Effector memory CD8-positive, alpha-beta T cell (primary cell): Measurements from ENCODE around the gene COPS9.

ENCODE experiments used
- ATAC-seq: fragments of 150-1000 bp; cut with Tn5 transposase; replicated peaks from 2 replicates; pipeline ENCODE4 v1.10.0; 2021; ENCODE audit warnings: mild to moderate bottlenecking, moderate library complexity
- DNase-seq, 3 experiments: peaks; one replicate each; pipeline ENCODE4 v3.0.0; 2021
- H3K27ac Mint-ChIP-seq, 2 donors: one replicate each; pipeline ENCODE4 v1.8.0; 2022; ENCODE audit warnings: mild to moderate bottlenecking in 2 of 2, mixed read lengths in 2 of 2, moderate library complexity in 2 of 2
- H3K27me3 Mint-ChIP-seq, 2 donors: one replicate each; pipeline ENCODE4 v1.8.0; 2022; ENCODE audit warnings: mixed read lengths in 2 of 2
- H3K36me3 Mint-ChIP-seq: one replicate; pipeline ENCODE4 v1.8.0; 2022; ENCODE audit warnings: mild to moderate bottlenecking, moderate library complexity, mixed read lengths; ENCODE audit not compliant: insufficient read depth
- H3K4me1 Mint-ChIP-seq, 2 donors: one replicate each; pipeline ENCODE4 v1.8.0; 2022; ENCODE audit warnings: low read depth in 2 of 2, mixed read lengths in 2 of 2
- H3K4me3 Mint-ChIP-seq, 2 donors: one replicate each; pipeline ENCODE4 v1.8.0; 2022; ENCODE audit warnings: mild to moderate bottlenecking in 2 of 2, mixed read lengths in 2 of 2, moderate library complexity in 2 of 2
- H3K9me3 Mint-ChIP-seq, 2 donors: one replicate each; pipeline ENCODE4 v1.8.0; 2022; ENCODE audit warnings: mixed read lengths in 2 of 2

The COPS9 gene

DNA sequence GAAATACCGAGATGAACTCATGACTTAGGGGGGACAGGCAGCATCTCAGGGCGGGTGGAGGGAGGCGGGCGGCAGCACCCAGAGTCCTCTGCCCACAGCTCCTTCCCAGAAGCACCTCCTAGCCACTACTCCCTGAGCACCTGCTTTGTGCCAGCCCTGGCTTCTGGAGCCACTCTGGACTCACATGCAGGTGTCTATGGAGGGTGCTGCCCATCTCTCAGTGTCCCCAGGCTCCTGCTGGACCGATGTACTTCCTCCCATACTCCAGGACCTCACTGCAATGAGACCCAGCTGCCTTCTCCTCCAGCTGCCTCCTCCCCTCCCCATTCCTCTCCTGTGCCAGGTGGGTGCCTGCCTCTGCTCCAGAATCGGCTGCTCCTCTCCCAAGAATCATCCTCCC lies 26.4 kb upstream of the COPS9 start:
- Mint-ChIP-seq H3K9me3 (no peaks in the 10 kb centered on the region), H3K27ac (no peak overlapping the region), H3K4me3 (no peak overlapping the region), H3K4me1 (no peaks in the 10 kb centered on the region), H3K27me3 (peaks cover 21 to 49% of the 10 kb centered on the region in 2 donors), H3K36me3 (peaks cover 3% of the 10 kb centered on the region)
- no peak for DNase-seq
- no peak for ATAC-seq

DNA sequence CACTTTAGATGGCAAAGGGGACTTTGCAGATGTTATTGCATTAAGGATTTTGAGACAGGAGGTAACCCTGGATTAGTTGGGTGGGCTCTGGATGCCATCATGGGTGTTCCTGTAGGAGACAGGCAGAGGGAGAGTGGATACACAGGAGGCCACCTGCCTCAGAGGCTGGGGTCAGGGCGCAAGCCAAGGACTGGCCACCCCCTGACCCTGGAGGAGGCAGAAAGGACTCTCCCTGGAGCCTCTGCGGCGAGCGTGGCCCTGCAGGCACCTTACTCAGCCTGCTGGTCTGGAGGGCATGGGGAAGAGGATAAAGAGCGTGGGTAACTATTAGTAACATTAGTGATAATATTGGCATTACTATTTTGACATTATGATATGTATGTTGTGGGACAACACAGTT lies 25.9 kb upstream of the COPS9 start:
- Mint-ChIP-seq H3K27ac (peak overlapping the region in 1 of 2 donors; percentile 7), H3K4me3 (no peak overlapping the region), H3K27me3 (peaks cover 21 to 44% of the 10 kb centered on the region in 2 donors)

DNA sequence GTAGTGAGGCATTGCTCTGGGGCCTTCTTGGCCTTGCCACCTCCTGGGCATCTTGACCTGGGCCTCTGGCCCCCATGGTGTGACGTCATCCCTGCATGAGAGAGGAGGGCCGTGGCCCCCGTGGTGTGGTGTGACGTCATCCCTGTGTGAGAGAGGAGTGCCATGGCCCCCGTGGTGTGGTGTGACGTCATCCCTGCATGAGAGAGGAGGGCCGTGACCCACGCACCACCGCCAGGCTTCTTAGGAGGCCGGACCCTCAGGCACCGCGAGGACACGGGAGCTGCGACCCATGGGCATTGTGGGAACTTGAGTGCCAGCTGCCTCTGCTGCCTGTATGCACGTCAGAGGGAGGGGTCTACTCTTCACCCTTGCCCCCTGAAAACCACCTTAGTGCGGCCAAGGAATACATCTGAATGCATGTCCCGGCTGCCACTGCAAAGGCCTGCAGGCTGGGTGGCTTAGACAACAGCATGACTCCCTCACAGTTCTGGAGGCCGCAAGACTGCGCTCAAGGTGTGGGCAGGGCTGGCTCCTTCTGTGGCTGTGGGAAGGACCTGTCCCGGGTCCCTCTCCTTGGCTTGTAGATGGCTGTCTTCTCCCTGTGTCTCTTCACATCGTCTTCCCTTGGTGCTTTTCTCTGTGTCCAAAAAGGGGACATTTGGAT lies 25.1 kb upstream of the COPS9 start:
- Mint-ChIP-seq H3K4me3 (no peak overlapping the region), H3K36me3 (peaks cover 3% of the 10 kb centered on the region), H3K27ac (no peak overlapping the region), H3K4me1 (no peaks in the 10 kb centered on the region), H3K27me3 (peaks cover 16 to 39% of the 10 kb centered on the region in 2 donors), H3K9me3 (no peaks in the 10 kb centered on the region)
- no peak for DNase-seq
- no peak for ATAC-seq

More for the DNA sequence above, 25.9 kb upstream of the COPS9 start:
- DNase-seq (no peak), ATAC-seq (no peak)
- Mint-ChIP-seq H3K4me1 (no peaks in the 10 kb centered on the region), H3K9me3 (no peaks in the 10 kb centered on the region), H3K36me3 (peaks cover 3% of the 10 kb centered on the region)

DNA sequence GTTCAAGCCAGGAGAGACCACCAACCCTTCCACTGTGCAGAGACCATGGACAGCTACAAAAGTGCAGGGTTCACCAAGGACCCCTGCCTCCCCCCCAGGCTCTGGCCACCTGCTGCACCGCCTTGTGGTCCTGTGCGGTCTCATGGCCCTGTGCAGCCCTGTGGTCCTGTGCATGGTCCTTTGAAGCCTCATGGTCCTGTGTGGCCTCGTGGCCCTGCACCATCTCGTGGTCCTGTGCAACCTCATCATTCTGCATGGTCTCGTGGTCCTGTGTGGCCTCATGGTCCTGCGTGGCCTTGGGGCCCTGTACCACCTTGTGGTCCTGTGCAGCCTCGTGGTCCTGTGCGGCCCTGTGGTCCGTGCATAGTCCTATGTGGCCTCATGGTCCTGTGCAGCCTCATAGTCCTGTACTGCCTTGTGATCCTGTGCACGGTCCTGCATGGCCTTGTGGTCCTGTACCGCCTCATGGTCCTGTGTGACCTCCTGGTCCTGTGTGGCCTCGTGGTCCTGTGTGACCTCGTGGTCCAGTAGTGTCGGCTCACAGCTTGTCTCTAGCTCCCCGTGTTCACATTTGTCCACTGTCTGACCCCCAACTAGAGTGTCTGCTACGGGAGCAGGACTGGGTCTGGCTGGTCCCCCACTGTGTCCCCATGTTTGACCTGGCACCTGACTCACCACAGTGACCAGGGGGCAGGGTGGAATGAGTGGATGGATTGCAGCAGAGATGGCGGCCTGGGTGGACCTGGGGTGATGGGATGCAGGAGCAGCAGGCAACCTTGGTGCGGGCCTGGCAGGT lies 24.4 kb upstream of the COPS9 start:
- Mint-ChIP-seq H3K4me3 (no peak overlapping the region), H3K4me1 (no peaks in the 10 kb centered on the region), H3K27ac (no peak overlapping the region), H3K9me3 (no peaks in the 10 kb centered on the region), H3K27me3 (peaks cover 16 to 33% of the 10 kb centered on the region in 2 donors), H3K36me3 (peaks cover 3% of the 10 kb centered on the region)
- ATAC-seq (no peak), DNase-seq (no peak)

DNA sequence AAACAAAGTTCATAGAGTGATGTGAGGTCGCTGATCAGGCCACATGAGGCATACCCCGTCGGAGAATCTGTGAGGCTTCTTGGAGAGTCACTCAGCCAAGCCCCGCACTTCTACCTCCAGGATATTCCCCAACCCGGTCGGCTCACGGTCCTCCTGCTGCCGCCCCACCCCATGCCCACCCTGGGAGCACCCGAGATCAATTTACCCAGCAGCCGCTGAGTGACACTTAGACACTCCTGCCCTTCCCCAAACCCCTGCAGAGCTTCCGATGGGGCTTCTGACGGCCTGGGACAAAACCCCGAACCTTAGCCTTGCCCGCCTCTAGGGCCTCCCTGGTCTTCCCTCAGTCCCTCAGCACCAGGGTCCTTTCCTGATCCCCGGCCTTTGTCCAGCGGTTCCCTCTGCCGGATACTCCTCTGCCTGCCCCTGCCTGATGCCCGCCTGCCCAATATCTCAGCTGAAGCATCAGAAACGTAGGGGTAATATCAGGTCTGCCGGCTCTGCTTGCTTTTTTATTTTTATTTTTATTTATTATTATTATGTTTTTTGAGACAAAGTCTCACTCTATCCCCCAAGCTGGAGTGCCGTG lies 23.2 kb upstream of the COPS9 start:
- DNase-seq, result no peak
- Mint-ChIP-seq H3K27ac (no peak overlapping the region), H3K4me3 (no peak overlapping the region), H3K4me1 (no peaks in the 10 kb centered on the region), H3K36me3 (peaks cover 3% of the 10 kb centered on the region), H3K9me3 (no peaks in the 10 kb centered on the region), H3K27me3 (peaks cover 20 to 30% of the 10 kb centered on the region in 2 donors)
- no peak for ATAC-seq

DNA sequence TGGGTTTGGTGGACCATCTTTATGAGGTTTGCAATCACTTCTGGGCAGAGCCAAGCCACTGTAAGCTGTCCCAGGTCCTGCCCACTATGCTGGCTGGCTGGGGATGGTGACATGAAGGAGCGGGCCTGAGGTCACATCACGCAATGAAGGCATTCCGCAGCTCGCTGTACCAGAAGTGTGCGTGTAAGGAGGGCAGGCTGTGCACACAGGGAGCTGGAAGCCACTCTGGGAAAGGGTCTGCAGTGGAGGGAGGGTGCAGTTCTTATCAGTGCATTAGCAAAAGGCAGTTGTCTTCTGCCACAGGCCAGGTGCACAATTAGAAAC lies 21.0 kb upstream of the COPS9 start:
- no peak for ATAC-seq
- DNase-seq, result no peak
- Mint-ChIP-seq H3K27me3 (peaks cover 12 to 33% of the 10 kb centered on the region in 2 donors), H3K36me3 (peaks cover 3% of the 10 kb centered on the region), H3K27ac (no peak overlapping the region), H3K9me3 (no peaks in the 10 kb centered on the region), H3K4me1 (no peaks in the 10 kb centered on the region), H3K4me3 (no peak overlapping the region)

DNA sequence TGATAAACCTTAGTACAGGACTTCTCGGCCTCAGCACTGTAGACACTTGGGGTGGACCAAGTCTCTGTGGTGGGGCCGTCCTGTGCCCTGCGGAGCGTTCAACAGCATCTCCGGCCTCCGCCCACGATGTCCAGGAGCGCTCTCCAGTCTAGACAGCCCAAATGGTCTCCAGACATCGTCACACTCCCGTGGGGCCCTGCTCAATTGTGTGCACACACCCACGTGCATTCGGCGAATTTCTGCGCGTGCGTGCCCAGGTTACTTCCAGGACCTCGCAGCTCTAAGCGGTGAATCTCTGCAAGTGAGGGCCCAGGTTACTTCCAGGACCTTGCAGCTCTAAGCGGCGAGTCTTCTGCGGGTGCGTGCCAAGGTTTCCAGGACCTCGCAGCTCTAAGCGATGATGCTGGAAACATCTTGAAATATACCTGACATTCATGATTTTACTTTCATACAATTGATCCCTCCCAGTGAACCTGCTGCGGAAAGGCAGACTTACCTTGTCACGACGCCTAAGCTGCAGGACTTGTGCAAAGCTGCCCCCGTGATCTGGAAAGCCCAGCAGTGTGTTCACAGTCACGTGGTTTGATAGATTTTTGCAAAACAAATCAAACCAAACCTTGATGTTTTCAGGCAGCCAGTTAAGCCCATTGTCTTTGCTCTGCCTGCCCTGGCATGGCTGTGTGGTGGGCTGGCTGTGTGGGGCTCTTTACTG lies 20.5 kb upstream of the COPS9 start:
- Mint-ChIP-seq H3K9me3 (no peaks in the 10 kb centered on the region), H3K27me3 (peaks cover 12 to 33% of the 10 kb centered on the region in 2 donors), H3K27ac (no peak overlapping the region), H3K36me3 (peaks cover 3% of the 10 kb centered on the region), H3K4me3 (no peak overlapping the region), H3K4me1 (no peaks in the 10 kb centered on the region)
- no peak for ATAC-seq
- no peak for DNase-seq

DNA sequence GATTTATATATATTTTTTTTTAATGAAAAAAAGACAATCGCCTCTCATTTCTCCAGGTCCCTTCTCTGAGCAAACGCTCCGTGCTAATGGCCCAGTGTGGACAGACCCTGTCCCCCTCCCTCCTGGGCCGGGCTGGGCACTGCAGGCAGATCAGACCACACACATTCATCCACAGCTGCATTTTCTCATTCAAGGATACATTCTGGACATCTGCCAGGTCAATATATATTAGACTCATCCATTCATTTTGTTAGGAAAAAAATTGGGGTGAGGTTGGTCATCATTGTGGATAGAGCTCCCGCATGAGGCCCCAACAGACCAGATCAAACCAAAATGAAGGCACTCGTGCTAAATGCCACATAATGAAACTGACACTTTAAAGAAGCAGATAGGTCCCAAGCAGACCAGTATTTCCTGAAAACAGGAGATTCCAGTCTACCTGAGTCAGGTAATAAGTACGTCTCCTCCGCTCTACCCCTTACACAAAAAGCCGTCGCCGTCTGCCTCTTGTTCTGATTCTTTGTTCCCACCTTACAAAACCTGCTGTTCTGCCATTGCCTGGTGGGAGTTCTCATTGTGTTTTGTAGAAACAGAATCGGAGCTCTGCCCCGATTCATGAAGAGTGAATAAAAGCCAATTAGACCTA lies 19.8 kb upstream of the COPS9 start:
- no peaks in the 10 kb centered on the region for H3K9me3 Mint-ChIP-seq
- no peak for ATAC-seq
- DNase-seq, result no peak
- no peak overlapping the region for H3K4me3 Mint-ChIP-seq
- H3K27ac Mint-ChIP-seq, result peak overlapping the region in 1 of 2 donors; percentile 49
- no peaks in the 10 kb centered on the region for H3K36me3 Mint-ChIP-seq
- H3K4me1 Mint-ChIP-seq, result no peaks in the 10 kb centered on the region
- H3K27me3 Mint-ChIP-seq, result peaks cover 15 to 37% of the 10 kb centered on the region in 2 donors

DNA sequence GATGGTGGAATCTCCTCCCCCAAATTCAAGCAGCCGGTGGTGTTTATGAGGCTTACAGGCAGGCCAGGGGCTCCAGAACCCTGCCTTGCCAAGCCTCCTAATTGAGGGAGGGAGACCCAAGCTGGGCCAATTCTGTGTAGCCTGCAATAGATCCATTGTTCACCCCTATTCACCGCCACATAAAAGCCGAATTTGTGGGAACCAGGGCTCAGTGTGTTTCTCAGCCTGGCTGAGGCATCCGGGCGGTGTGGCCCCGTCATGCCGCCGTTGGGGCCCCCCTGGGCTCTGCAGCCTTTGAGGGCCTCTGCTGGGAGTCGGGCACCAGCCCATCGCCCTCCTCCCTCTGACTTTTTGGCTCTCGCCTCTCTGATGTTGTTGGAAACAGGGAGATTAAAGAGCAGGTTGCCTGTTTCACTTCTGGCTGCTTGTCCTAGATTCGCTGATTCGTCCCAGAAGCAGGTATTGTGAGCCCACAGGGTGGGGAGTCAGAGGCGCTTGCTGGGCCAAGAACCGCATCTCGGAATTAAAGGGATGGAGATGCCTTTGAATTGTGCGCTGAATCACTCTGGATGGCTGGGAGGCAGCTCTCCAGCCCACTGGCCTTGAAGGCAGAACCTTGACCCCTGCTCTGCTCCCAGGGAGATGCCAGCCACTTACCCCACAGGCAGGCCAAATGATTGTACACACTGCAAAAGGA lies 19.1 kb upstream of the COPS9 start:
- H3K27ac Mint-ChIP-seq, result peak overlapping the region in 1 of 2 donors; percentile 49
- H3K27me3 Mint-ChIP-seq, result peaks cover 15 to 40% of the 10 kb centered on the region in 2 donors
- H3K4me1 Mint-ChIP-seq, result peaks cover 0 to under 1% of the 10 kb centered on the region in 2 donors
- DNase-seq (no peak), ATAC-seq (no peak)
- H3K4me3 Mint-ChIP-seq, result no peak overlapping the region
- no peaks in the 10 kb centered on the region for H3K9me3 Mint-ChIP-seq
- H3K36me3 Mint-ChIP-seq, result no peaks in the 10 kb centered on the region

DNA sequence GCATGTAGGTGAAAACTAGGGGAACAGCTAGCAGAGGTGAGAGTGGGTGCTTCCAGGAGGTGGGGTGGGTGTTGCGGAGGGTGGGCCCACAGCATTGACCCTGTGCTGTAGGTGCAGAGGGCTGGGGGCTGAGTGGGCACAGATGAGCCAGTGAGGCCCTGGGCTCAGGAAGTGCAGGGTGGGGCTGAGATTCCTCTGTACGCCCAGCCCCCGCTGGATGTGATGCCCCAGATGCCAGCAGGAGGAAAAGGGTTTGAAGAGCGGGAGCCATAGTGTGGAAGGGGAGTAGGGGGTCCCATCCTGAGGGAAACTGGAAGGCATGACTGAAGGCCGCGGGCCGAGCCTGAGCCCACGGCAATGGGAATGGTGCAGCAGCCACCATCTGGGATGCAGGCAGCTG lies 18.5 kb upstream of the COPS9 start:
- no peaks in the 10 kb centered on the region for H3K9me3 Mint-ChIP-seq
- no peak for ATAC-seq
- H3K27me3 Mint-ChIP-seq, result peaks cover 15 to 46% of the 10 kb centered on the region in 2 donors
- DNase-seq, result no peak
- H3K4me1 Mint-ChIP-seq, result peaks cover 0 to 2% of the 10 kb centered on the region in 2 donors
- no peaks in the 10 kb centered on the region for H3K36me3 Mint-ChIP-seq
- H3K4me3 Mint-ChIP-seq, result no peak overlapping the region
- H3K27ac Mint-ChIP-seq, result no peak overlapping the region

DNA sequence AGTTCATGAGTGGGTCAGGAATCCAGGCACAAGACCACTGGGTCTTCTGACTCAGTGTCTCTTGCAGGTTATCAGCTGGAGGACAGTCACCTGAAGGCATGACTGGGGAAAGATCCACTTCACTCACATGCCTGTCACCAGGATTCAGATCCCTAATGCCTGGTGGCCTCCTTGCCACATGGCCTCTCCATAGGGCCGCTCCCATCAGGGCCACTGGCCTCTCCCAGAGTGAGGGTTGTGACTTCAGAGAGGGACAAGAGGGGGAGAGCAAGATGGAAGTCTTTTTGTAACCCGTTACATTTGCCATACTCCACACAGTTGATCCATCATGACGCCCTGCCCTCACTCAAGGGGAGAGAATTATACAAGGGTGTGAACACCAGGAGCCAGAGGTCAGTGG lies 17.3 kb upstream of the COPS9 start:
- H3K4me1 Mint-ChIP-seq, result peaks cover 0 to 2% of the 10 kb centered on the region in 2 donors
- no peaks in the 10 kb centered on the region for H3K9me3 Mint-ChIP-seq
- no peak overlapping the region for H3K4me3 Mint-ChIP-seq
- no peak overlapping the region for H3K27ac Mint-ChIP-seq
- DNase-seq (no peak), ATAC-seq (no peak)
- no peaks in the 10 kb centered on the region for H3K36me3 Mint-ChIP-seq
- peaks cover 15 to 54% of the 10 kb centered on the region in 2 donors for H3K27me3 Mint-ChIP-seq

DNA sequence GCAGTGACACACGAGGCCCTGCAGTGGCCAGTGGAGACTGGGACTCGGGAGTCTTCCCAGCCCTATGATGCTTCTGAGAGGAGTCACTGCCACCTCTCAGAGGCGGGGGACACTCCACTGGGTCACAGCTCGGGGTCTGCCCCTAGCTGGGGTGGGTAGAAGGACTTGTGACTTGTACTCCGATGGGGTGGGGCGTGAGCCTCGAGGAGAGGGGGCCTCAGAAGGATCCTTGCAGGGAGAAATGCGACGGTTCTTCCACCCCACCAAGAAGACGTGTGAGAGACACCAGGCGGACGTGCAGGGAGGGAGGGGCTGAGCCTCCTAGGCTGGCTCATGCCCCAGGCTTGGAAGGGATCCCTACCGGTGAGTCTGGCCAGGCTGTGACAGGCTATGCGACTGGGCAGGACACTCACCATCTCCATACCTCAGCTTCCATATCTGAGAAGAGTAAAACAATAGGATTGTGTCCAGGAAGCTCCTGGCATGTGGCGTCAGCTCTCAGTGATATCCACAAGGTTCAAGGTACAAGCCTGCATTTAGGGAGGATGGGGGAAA lies 15.4 kb upstream of the COPS9 start:
- ATAC-seq, result no peak
- Mint-ChIP-seq H3K27me3 (peaks cover 15 to 66% of the 10 kb centered on the region in 2 donors), H3K9me3 (no peaks in the 10 kb centered on the region), H3K36me3 (no peaks in the 10 kb centered on the region), H3K27ac (no peak overlapping the region), H3K4me3 (no peak overlapping the region), H3K4me1 (peaks cover 0 to 3% of the 10 kb centered on the region in 2 donors)
- no peak for DNase-seq
